ENCODE data around the gene PPP3R2.
"Not testable (repeated sequence)": the region's sequence is repeated elsewhere in the genome, so short reads cannot be mapped to it uniquely, and the experiment has no call there.

The PPP3R2 gene

DNA sequence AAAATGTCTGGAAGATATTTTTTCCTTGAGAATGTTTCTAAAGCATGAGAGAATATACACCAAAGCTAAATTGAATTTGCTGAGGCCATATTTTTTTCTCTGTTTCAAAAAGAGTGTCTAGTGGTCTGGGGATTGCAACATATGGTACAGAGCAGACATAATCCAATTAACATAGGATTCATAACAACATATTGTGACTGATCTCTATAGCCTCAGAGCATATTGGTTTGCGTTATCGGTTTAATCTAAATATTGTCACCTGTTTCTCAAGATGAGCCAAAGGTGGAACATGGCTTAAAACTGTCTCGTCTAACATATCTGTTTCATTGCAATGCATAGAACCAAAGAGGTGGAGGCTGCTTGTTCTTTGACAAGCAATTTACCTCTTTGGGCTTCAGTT lies 3.9 kb downstream of the PPP3R2 start:
- no peaks in the 10 kb centered on the region for H3K4me1 ChIP-seq (ENCODE audit: insufficient read depth, low read length)
- no peak overlapping the region for H3K27ac ChIP-seq (ENCODE audit: low read length)
- no peak overlapping the region for H2AFZ ChIP-seq (ENCODE audit: low read depth, low read length)
- no peak overlapping the region for H3K4me3 ChIP-seq (ENCODE audit: low read depth in 1 of 2, low read length in 2 of 2)
- ATAC-seq (ENCODE audit: insufficient read depth, low read depth) (no peak), DNase-seq (no peak)
- no peak for TF ChIP-seq EZH2 (IDR thresholded peaks at IDR 0.05; ENCODE audit: borderline replicate concordance, low read depth, low read length, severe bottlenecking)
- TF ChIP-seq, protein P1, sequence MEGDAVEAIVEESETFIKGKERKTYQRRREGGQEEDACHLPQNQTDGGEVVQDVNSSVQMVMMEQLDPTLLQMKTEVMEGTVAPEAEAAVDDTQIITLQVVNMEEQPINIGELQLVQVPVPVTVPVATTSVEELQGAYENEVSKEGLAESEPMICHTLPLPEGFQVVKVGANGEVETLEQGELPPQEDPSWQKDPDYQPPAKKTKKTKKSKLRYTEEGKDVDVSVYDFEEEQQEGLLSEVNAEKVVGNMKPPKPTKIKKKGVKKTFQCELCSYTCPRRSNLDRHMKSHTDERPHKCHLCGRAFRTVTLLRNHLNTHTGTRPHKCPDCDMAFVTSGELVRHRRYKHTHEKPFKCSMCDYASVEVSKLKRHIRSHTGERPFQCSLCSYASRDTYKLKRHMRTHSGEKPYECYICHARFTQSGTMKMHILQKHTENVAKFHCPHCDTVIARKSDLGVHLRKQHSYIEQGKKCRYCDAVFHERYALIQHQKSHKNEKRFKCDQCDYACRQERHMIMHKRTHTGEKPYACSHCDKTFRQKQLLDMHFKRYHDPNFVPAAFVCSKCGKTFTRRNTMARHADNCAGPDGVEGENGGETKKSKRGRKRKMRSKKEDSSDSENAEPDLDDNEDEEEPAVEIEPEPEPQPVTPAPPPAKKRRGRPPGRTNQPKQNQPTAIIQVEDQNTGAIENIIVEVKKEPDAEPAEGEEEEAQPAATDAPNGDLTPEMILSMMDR (IDR thresholded peaks at IDR 0.05; ENCODE audit: borderline replicate concordance, extremely low read depth, low read length, poor library complexity, severe bottlenecking): no peak
- no peaks in the 10 kb centered on the region for H4K20me1 ChIP-seq (ENCODE audit: insufficient read depth, low read length)
- no peaks in the 10 kb centered on the region for H3K27me3 ChIP-seq (ENCODE audit: insufficient read depth, low read length, poor library complexity)
- H3K4me2 ChIP-seq (ENCODE audit: insufficient read depth, low read length): no peak overlapping the region
- no peaks in the 10 kb centered on the region for H3K79me2 ChIP-seq (ENCODE audit: insufficient read depth, low read length)
- no peak overlapping the region for H3K9ac ChIP-seq (ENCODE audit: low read depth, low read length)
- no peaks in the 10 kb centered on the region for H3K9me3 ChIP-seq (ENCODE audit: insufficient read depth, low read length, severe bottlenecking)
- no peaks in the 10 kb centered on the region for H3K36me3 ChIP-seq (ENCODE audit: insufficient read depth, low read length)

DNA sequence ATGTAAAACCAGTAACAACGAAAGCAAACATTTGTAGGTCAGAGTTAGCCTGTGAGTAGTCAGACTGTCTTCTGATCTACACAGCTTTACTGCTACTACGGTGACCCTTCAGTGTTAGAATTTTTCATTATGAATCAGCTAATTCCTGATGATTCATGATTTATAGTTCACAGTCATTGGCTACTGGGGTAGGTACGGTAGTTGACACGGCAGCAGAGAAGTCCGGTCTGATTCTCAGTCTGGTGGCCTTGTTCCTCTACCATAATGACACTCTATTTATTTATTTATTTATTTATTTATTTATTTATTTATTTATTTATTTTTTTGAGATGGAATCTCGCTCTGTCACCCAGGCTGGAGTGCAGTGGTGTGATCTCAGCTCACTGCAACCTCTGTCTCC lies 4.7 kb downstream of the PPP3R2 start:
- not testable (repeated sequence) for H3K27me3 ChIP-seq (ENCODE audit: insufficient read depth, low read length, poor library complexity); H3K36me3 ChIP-seq (ENCODE audit: insufficient read depth, low read length); H3K27ac ChIP-seq (ENCODE audit: low read length); H4K20me1 ChIP-seq (ENCODE audit: insufficient read depth, low read length); H3K9ac ChIP-seq (ENCODE audit: low read depth, low read length); H3K4me3 ChIP-seq (ENCODE audit: low read depth in 1 of 2, low read length in 2 of 2); H3K4me1 ChIP-seq (ENCODE audit: insufficient read depth, low read length); H2AFZ ChIP-seq (ENCODE audit: low read depth, low read length); H3K9me3 ChIP-seq (ENCODE audit: insufficient read depth, low read length, severe bottlenecking); H3K4me2 ChIP-seq (ENCODE audit: insufficient read depth, low read length); DNase-seq; ATAC-seq (ENCODE audit: insufficient read depth, low read depth); H3K79me2 ChIP-seq (ENCODE audit: insufficient read depth, low read length)

GRCh38 chr9:101587332-101588043 lies 7.3 kb downstream of the PPP3R2 start:
- Histone ChIP-seq H2AFZ (ENCODE audit: low read depth, low read length) (no peak overlapping the region), H3K79me2 (ENCODE audit: insufficient read depth, low read length) (no peaks in the 10 kb centered on the region), H3K4me2 (ENCODE audit: insufficient read depth, low read length) (no peak overlapping the region), H4K20me1 (ENCODE audit: insufficient read depth, low read length) (no peaks in the 10 kb centered on the region), H3K4me3 (ENCODE audit: low read depth in 1 of 2, low read length in 2 of 2) (no peak overlapping the region), H3K9me3 (ENCODE audit: insufficient read depth, low read length, severe bottlenecking) (no peaks in the 10 kb centered on the region), H3K27me3 (ENCODE audit: insufficient read depth, low read length, poor library complexity) (no peaks in the 10 kb centered on the region), H3K9ac (ENCODE audit: low read depth, low read length) (no peak overlapping the region), H3K36me3 (ENCODE audit: insufficient read depth, low read length) (no peaks in the 10 kb centered on the region), H3K4me1 (ENCODE audit: insufficient read depth, low read length) (no peaks in the 10 kb centered on the region), H3K27ac (ENCODE audit: low read length) (no peak overlapping the region)
- ATAC-seq (ENCODE audit: insufficient read depth, low read depth): no peak
- DNase-seq: no peak
- no peak for TF ChIP-seq EZH2 (IDR thresholded peaks at IDR 0.05; ENCODE audit: borderline replicate concordance, low read depth, low read length, severe bottlenecking)
- TF ChIP-seq, protein P1 (IDR thresholded peaks at IDR 0.05; ENCODE audit: borderline replicate concordance, extremely low read depth, low read length, poor library complexity, severe bottlenecking): no peak

DNA sequence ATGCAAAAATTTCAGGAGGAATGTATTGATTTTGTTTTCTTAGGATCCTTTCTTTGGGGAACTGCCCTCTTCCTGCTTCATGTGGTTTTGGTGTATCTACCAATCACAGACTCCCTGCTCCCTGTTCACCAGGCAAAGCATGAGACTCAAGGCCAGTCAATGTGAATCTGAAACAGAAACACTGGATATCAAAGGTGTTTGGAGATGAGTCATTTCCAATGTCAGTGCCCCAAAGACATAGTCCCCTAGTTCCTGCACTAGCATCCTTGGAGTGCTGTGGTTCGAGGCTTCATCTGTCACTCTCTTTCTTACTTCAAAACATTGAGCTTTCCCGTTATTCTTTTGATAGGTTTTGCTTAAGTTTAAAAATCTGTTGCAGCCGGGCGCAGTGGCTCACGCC lies 8.1 kb downstream of the PPP3R2 start:
- Histone ChIP-seq H3K79me2 (ENCODE audit: insufficient read depth, low read length) (no peaks in the 10 kb centered on the region), H2AFZ (ENCODE audit: low read depth, low read length) (no peak overlapping the region), H3K4me1 (ENCODE audit: insufficient read depth, low read length) (no peaks in the 10 kb centered on the region), H3K4me3 (ENCODE audit: low read depth in 1 of 2, low read length in 2 of 2) (no peak overlapping the region), H3K9ac (ENCODE audit: low read depth, low read length) (no peak overlapping the region), H3K27ac (ENCODE audit: low read length) (no peak overlapping the region), H3K27me3 (ENCODE audit: insufficient read depth, low read length, poor library complexity) (no peaks in the 10 kb centered on the region), H3K9me3 (ENCODE audit: insufficient read depth, low read length, severe bottlenecking) (no peaks in the 10 kb centered on the region), H3K36me3 (ENCODE audit: insufficient read depth, low read length) (no peaks in the 10 kb centered on the region), H3K4me2 (ENCODE audit: insufficient read depth, low read length) (no peak overlapping the region), H4K20me1 (ENCODE audit: insufficient read depth, low read length) (no peaks in the 10 kb centered on the region)
- ATAC-seq (ENCODE audit: insufficient read depth, low read depth) (no peak), DNase-seq (no peak)
- no peak for TF ChIP-seq EZH2 (IDR thresholded peaks at IDR 0.05; ENCODE audit: borderline replicate concordance, low read depth, low read length, severe bottlenecking)
- TF ChIP-seq, protein P1 (IDR thresholded peaks at IDR 0.05; ENCODE audit: borderline replicate concordance, extremely low read depth, low read length, poor library complexity, severe bottlenecking): no peak

Data from DND-41 (cell line).